ENCODE results near the gene SOSTDC1. TPM values are rescaled to one million over a fixed set of nuclear protein-coding genes. Genes with fewer than 3 reads are reported as not detected.
A peak's percentile ranks its signal among the peaks of the same experiment; 100 is the strongest.

The SOSTDC1 gene
- total RNA-seq, 1 experiment from 2014 or later = not detected

DNA sequence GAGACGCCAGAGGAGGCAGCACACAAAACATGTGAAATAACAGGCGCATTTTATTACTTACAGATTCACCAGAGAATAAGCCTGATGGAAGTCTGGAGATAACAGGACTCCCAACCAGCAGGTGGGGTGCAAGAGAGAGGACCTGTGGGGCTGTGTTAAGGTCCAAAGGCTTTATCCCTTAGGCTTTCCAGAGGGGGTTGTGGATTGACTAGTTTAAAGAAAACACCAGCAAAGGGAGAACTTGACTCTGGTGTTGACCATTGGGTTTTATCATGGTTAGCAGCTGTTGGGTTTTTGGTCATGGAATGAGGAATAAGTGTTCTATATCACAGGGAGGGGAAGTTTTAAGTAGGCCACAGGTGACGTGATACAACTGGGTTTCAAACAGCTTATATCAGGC is 42.6 kb downstream of the SOSTDC1 start:
- in situ Hi-C loops (cut with HindIII; ENCODE audit: low sequenced_read_pairs) = no loop called here
- DNase-seq (ENCODE audit: low spot score) = no peak

GRCh38 chr7:16422103-16422435 is 43.5 kb downstream of the SOSTDC1 start:
- in situ Hi-C loops (cut with HindIII; ENCODE audit: low sequenced_read_pairs) = no loop called here
- no peak for DNase-seq (ENCODE audit: low spot score)

GRCh38 chr7:16421333-16422102 is 44.0 kb downstream of the SOSTDC1 start, which contains the start of gene CRPPA:
CRPPA (minus strand) TSS chr7:16421538; CDS start chr7:16421322, 216 bp downstream.
- in situ Hi-C loops (cut with HindIII; ENCODE audit: low sequenced_read_pairs) = no loop called here
- DNase-seq (ENCODE audit: low spot score) = peak; percentile 54

DNA sequence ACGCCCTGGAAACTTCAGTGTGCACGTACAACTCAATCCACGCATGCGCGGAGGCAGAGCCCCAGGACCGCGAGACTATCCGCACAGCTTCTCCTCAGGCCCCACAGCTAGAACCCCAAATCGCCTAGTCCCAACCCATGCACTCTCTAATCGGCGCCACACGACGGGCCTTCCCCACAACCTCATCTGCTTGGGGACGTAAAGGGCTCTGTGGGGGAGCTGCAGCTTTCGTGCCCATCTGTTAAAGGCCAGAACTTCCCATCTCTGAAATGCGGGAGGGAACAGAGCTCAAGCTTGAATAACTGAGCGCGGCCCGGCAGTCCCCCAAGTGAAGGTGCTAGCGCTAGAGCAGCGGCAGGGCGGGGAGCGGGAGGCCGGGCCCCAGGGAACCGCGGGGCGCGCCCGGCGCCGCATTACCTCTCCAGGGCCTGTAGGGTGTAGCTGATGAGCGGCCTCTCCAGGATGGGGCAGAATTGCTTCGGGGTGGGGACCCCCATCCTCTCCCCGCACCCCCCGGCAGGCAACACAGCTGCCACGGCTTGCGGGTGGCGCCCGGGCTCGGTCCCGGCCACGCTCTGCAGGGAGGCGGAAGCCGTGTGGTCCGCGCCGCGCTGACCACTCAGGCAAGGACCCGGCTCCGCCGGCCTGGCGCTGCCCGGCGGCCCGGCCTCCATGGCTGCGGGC is 44.7 kb downstream of the SOSTDC1 start:
- in situ Hi-C loops (cut with HindIII; ENCODE audit: low sequenced_read_pairs) = no loop called here
- peak; percentile 92 for DNase-seq (ENCODE audit: low spot score)

DNA sequence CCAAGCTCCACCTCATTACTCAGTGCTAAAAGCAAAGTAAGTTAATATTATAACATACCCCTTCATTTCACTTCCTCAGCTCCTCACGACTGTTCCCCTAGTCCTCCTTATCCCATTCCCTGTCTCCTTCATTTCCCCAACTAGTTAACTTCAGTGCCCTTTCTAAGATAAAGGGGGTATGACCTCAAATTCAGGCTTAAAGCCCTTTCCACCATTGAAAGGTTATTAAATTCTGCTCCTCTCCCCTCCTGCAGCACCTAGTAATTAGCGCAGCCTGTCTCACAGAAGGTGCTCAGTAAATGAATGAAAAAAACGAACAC is 45.2 kb downstream of the SOSTDC1 start:
- in situ Hi-C loops (cut with HindIII; ENCODE audit: low sequenced_read_pairs) = no loop called here
- DNase-seq (ENCODE audit: low spot score) = no peak

GRCh38 chr7:16419859-16420258 is 45.7 kb downstream of the SOSTDC1 start:
- in situ Hi-C loops (cut with HindIII; ENCODE audit: low sequenced_read_pairs) = no loop called here
- DNase-seq (ENCODE audit: low spot score) = no peak

GRCh38 chr7:16419126-16419525 is 46.4 kb downstream of the SOSTDC1 start:
- no peak for DNase-seq (ENCODE audit: low spot score)
- in situ Hi-C loops (cut with HindIII; ENCODE audit: low sequenced_read_pairs) = no loop called here

GRCh38 chr7:16417906-16418305 is 47.6 kb downstream of the SOSTDC1 start:
- DNase-seq (ENCODE audit: low spot score) = no peak
- in situ Hi-C loops (cut with HindIII; ENCODE audit: low sequenced_read_pairs) = no loop called here

GRCh38 chr7:16416289-16417282 is 49.0 kb downstream of the SOSTDC1 start:
- no peak for DNase-seq (ENCODE audit: low spot score)
- in situ Hi-C loops (cut with HindIII; ENCODE audit: low sequenced_read_pairs) = no loop called here

- in situ Hi-C loops (cut with HindIII; ENCODE audit: low sequenced_read_pairs) = no loop called here
- no peak for DNase-seq (ENCODE audit: low spot score)
Observed at GRCh38 chr7:16412274-16413254, 53.0 kb downstream of the SOSTDC1 start.

Other genes starting within 250 kb of the SOSTDC1 start
- 0.25 and 0.58 TPM in 2 replicates for gene CRPPA, start 44.2 kb downstream of the SOSTDC1 start, total RNA-seq (2014; rRNA removed; shearing (Covaris generic))
- not detected in 2 replicates for gene LRRC72, start 61.1 kb upstream of the SOSTDC1 start, total RNA-seq (2014; rRNA removed; shearing (Covaris generic))
- gene ANKMY2, start 180.0 kb upstream of the SOSTDC1 start, total RNA-seq (2014; rRNA removed; shearing (Covaris generic)) = 13.4 and 20.5 TPM in 2 replicates
- 52.2 and 64.7 TPM in 2 replicates for gene BZW2, start 180.4 kb upstream of the SOSTDC1 start, total RNA-seq (2014; rRNA removed; shearing (Covaris generic))

Data from G401 (cell line).